Activated CD8-positive, alpha-beta memory T cell treated with anti-CD3 and anti-CD28 coated beads, Interleukin-2, amount 10 ng/mL, durations not matched to agents 7 days and 5 days (primary cell): ENCODE data around the gene RERE. TPM values are rescaled to one million over a fixed set of nuclear protein-coding genes. Genes with fewer than 3 reads are reported as not detected.

Experiments
- ATAC-seq: fragments of 150-1000 bp; cut with Tn5 transposase; one replicate; pipeline ENCODE4 v1.10.0; 2021; ENCODE audit warnings: moderate library complexity
- CTCF ChIA-PET: fragments of 350-600 bp; sonication (Branson Sonifier 250); formaldehyde crosslinking; loops from one replicate; lab custom pipeline; 2021; ENCODE audit warnings: antibody characterized with exemption; lab: Charles Lee
- DNase-seq: peaks from one replicate; pipeline ENCODE4 v3.0.0-alpha.2; 2020
- H3K27ac Mint-ChIP-seq: one replicate; pipeline ENCODE4 v1.8.0; 2021; ENCODE audit warnings: mild to moderate bottlenecking, mixed read lengths
- H3K27me3 Mint-ChIP-seq: one replicate; pipeline ENCODE4 v1.8.0; 2021; ENCODE audit warnings: mixed read lengths
- H3K36me3 Mint-ChIP-seq: one replicate; pipeline ENCODE4 v1.8.0; 2021; ENCODE audit warnings: mild to moderate bottlenecking, mixed read lengths
- H3K4me1 Mint-ChIP-seq: one replicate; pipeline ENCODE4 v1.8.0; 2021; ENCODE audit warnings: mixed read lengths
- H3K4me3 Mint-ChIP-seq: one replicate; pipeline ENCODE4 v1.8.0; 2021; ENCODE audit warnings: mild to moderate bottlenecking, moderate library complexity, mixed read lengths
- H3K9me3 Mint-ChIP-seq: one replicate; pipeline ENCODE4 v1.8.0; 2022; ENCODE audit warnings: low read depth, mixed read lengths
- total RNA-seq, 2 experiments: library from RNA; stranded (reverse); gene quantifications; one replicate each; pipeline ENCODE4 v1.2.3, GENCODE V29; 2021

The RERE gene
- total RNA-seq, 2 experiments from 2014 or later = 38.3 TPM

DNA sequence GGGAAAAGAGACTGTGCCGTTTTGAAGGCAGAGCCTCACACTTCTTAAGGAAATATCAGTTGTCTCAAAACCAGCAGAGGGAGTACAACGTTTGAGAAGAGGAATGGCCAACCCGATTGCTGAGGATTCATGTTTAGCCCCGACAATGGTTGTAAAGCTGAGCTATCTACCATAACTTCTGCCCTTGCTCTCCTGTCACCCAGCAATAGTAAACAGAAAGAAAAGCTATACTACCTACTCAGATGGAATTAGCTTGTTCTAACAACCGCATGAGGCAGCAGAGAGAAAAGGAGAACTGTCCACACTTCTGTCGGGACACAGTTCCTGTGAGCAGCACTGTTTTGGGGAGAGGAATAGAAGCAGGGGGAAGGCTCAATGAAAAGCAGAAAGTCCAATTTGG is 408.3 kb downstream of the RERE start:
- ATAC-seq (no peak), DNase-seq (no peak)
- Mint-ChIP-seq H3K27me3 (no peaks in the 10 kb centered on the region), H3K4me3 (no peak overlapping the region), H3K27ac (no peak overlapping the region), H3K9me3 (no peaks in the 10 kb centered on the region), H3K4me1 (peaks cover 13% of the 10 kb centered on the region), H3K36me3 (peaks cover 19% of the 10 kb centered on the region)
- CTCF ChIA-PET = interaction anchor here (1.0 to 1.9 kb wide), 7 partner anchors 11 to 317 kb away, joined by 3 to 5 read pairs (median 4); no protein-coding TSS in a partner anchor

DNA sequence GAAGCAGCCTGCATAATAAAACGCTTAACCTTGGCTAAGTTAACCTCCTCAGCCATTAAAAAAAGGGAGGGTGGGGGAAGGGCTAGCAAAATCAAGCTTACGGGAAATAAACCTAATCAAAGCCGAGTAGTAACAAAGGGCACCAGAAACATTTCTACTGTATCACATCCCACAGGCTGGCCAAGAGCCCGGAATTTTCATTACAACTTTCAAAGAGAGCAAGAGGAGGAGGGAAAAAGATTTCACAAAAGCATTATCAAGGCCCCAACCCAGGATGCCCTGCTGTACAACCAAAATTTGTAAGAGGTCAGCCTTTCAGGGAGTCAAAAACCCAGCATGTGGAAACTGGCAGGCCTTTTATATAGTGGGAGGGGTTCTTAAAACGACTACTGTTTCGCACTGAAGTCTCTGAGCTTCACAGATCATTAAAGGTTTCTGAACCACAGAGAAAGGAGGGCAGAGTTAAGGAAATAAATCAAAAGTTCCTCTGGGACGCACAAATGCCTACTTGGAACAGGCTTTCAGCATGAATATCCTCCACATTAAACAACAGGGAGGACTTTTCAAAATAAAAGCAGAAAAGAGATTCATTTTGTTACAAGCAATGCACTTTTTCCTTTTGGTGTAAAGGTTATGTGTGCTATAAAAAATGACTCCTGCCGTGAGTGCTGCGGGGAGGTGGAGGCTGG is 409.1 kb downstream of the RERE start:
- Mint-ChIP-seq H3K27ac (no peak overlapping the region), H3K9me3 (no peaks in the 10 kb centered on the region), H3K4me3 (no peak overlapping the region), H3K4me1 (peaks cover 13% of the 10 kb centered on the region), H3K36me3 (peaks cover 19% of the 10 kb centered on the region), H3K27me3 (no peaks in the 10 kb centered on the region)
- ATAC-seq (no peak), DNase-seq (no peak)
- CTCF ChIA-PET = interaction anchor here (1.1 to 1.6 kb wide), 2 partner anchors 11 to 17 kb away, joined by 4 to 5 read pairs; no protein-coding TSS in a partner anchor

DNA sequence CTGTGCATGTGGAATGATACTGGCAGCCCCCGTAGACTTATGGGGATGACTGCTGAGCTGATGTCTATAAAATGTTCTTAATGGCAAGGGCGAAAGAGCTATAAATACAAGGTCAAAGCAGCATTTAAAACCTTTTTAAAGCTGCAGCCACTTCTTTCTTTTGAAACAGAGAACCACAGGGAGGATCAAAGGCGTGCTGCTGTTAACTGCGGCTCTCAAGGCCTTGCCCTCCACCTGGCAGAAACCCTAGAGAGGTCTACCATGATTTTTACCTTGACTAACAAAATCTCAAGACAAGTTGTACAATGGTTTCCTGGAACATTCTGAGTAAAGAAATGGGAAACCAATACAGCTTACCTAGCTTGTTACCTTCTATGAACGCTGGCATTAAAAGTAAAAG is 409.8 kb downstream of the RERE start:
- Mint-ChIP-seq H3K4me3 (no peak overlapping the region), H3K36me3 (peaks cover 19% of the 10 kb centered on the region), H3K27me3 (no peaks in the 10 kb centered on the region), H3K4me1 (peaks cover 13% of the 10 kb centered on the region), H3K9me3 (no peaks in the 10 kb centered on the region), H3K27ac (no peak overlapping the region)
- no peak for ATAC-seq
- no peak for DNase-seq
- CTCF ChIA-PET = interaction anchor here (1.1 kb wide), 1 partner anchor 11 kb away, joined by 5 read pairs; no protein-coding TSS in a partner anchor

DNA sequence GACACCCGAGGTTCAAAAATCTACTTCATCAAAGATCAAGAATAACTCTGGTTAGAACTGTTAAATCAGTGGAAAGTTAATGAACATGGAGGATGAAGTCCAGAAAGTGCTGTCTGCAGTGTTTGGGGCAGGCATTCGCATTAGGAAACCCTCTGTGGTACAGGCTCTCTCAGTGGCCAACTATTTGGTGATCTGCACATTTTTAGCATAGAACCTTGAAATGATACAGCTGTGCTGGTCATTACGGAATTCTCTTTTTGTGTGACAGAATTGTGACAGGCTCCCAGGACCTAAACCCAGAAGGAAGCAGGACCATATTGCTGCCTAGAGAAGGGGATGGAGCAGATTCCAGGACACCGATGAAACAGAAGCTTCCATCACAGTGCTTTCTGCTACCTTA is 410.5 kb downstream of the RERE start:
- ATAC-seq (no peak), DNase-seq (no peak)
- Mint-ChIP-seq H3K36me3 (peaks cover 26% of the 10 kb centered on the region), H3K27me3 (no peaks in the 10 kb centered on the region), H3K9me3 (no peaks in the 10 kb centered on the region), H3K4me3 (no peak overlapping the region), H3K27ac (no peak overlapping the region), H3K4me1 (peaks cover 13% of the 10 kb centered on the region)
- CTCF ChIA-PET = interaction anchor here (0.7 to 1.1 kb wide), 2 partner anchors 10 to 392 kb away, joined by 3 to 5 read pairs; no protein-coding TSS in a partner anchor

DNA sequence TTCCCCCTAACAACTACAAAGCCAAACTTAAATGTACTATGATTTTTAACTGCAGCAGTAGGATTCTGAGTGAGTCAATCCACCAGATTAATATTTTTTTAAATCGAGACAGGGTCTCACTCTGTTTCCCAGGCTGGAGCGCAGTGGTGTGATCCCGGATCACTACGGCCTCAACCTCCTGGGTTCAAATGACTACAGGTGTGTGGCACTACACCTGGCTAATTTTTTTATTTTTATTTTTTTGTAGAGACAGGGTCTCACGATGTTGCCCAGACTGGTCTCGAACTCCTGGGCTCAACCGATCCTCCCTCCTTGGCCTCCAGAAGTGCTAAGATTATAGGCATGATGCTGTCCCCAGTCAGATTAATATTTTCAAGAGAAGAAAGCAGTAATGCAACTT is 411.4 kb downstream of the RERE start:
- CTCF ChIA-PET = no interaction called here
- Mint-ChIP-seq H3K4me1 (peaks cover 13% of the 10 kb centered on the region), H3K27ac (no peak overlapping the region), H3K36me3 (peaks cover 26% of the 10 kb centered on the region), H3K27me3 (no peaks in the 10 kb centered on the region), H3K4me3 (no peak overlapping the region), H3K9me3 (no peaks in the 10 kb centered on the region)
- ATAC-seq = no peak
- no peak for DNase-seq

DNA sequence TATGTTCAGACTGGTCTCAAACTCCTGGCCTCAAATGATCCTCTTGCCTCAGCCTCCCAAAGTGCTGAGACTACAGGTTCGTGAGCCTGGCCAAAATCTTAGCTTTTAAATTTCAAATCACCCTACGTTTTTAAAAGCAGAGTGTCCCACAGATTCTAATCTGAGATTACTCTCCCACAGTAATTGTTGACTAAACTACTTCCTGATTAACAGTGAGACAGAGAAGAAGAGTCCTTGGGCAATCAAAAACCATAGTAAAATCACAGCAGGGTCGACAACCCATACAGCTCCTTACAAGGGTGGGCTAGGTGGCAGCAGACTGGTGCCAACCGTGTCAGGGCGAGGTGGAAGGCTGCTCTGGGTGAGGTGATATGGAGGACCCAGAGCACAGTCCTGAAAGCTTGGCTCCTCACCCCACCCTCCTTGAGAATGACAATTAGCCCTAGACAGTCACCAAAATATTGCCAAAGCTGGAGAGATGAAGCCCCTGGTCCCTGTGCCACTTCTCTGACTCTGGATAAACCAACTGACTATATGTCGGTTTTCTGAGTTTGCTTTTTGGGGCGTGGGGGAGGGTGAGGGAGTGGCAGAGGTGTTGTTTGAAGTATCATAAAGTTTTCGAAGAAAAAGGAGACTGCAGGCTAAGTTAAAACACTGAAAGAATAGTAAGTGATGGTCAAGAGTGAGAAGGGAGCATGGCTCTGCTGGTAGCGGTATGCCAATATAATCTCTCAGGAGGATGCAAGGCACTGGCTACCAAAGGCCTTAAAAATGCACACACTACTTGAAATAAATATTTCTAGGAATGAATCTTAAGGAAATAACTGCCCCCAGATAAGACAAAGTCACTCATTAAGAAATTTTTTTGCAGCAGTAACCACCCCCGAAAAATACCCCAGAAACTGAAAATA is 412.7 kb downstream of the RERE start:
- peaks cover 13% of the 10 kb centered on the region for H3K4me1 Mint-ChIP-seq
- H3K4me3 Mint-ChIP-seq = no peak overlapping the region
- H3K9me3 Mint-ChIP-seq = no peaks in the 10 kb centered on the region
- no peak overlapping the region for H3K27ac Mint-ChIP-seq
- no peaks in the 10 kb centered on the region for H3K27me3 Mint-ChIP-seq
- H3K36me3 Mint-ChIP-seq = peaks cover 25% of the 10 kb centered on the region
- ATAC-seq (no peak), DNase-seq (no peak)
- CTCF ChIA-PET = interaction anchor here (1.1 to 1.6 kb wide), 2 partner anchors 12 to 15 kb away, joined by 3 read pairs; no protein-coding TSS in a partner anchor

DNA sequence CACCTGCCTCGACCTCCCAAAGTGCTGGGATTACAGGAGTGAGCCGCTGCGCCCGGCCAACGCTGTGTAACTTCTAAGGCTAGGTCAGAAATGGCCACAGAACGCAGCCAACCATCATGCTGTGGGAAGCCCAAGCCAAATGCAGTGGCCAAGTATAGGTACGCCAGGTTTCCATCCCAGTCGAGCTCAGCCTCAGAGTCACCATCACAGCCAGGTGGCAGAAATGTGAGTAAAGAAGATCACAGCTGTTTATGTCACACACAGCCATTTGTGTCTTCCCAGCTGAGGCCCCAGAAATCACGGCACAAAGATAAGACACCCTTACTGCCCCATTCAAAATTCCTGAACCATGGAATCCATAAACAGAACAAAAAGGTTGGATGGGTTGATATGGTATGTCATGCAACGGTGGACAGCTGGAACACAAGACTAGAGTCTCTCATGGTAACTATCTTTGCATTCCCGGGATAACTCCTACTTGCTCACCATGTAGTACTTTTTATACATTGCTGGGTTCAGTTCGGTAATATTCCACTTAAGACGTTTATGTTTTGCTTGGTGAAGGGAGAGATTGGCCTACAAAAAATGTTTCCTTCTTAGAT is 415.2 kb downstream of the RERE start:
- peaks cover 31% of the 10 kb centered on the region for H3K36me3 Mint-ChIP-seq
- ATAC-seq (no peak), DNase-seq (no peak)
- H3K9me3 Mint-ChIP-seq = no peaks in the 10 kb centered on the region
- CTCF ChIA-PET = no interaction called here
- H3K4me1 Mint-ChIP-seq = peaks cover 22% of the 10 kb centered on the region
- H3K27me3 Mint-ChIP-seq = no peaks in the 10 kb centered on the region
- H3K4me3 Mint-ChIP-seq = no peak overlapping the region
- no peak overlapping the region for H3K27ac Mint-ChIP-seq

DNA sequence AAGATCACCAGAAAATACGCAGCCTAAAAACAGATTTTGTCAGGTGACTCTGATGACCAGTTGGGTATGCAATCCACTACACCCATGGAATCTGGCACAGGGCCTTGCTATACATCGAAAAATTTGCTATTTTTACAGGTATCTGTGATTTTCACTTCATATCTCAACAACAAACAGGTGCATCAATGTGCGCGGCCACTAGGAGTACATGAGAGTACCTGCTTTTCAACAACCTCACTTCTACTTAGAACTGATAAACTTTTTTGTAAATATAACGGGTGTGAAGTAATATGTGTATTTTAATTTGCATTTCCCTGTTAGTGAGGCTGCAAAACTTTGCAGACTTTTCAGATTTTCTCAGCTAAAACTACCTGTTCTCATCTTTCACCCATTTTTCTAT is 418.8 kb downstream of the RERE start:
- CTCF ChIA-PET = no interaction called here
- Mint-ChIP-seq H3K36me3 (peaks cover 20% of the 10 kb centered on the region), H3K27me3 (no peaks in the 10 kb centered on the region), H3K4me3 (no peak overlapping the region), H3K27ac (no peak overlapping the region), H3K4me1 (peaks cover 47% of the 10 kb centered on the region), H3K9me3 (no peaks in the 10 kb centered on the region)
- ATAC-seq (no peak), DNase-seq (no peak)

DNA sequence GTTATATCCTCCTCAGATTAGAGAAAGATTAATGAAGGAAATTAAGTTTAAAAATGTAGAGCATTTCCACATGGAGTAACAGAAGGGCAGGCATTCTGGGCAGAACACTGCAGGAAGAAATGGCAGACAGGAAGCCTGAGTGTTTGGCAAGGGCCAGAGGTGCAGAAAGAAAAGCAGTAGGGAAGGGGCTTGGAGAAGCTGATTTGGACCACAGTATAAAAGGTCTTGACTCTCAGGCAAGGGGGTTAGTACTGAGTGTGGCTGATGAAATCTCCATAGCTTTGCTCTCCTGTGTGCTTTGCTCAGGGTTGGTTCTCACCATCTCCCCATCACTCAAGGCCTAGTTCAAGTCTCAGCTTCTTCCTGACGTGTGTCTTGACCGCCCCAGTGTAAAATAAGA is 419.4 kb downstream of the RERE start:
- Mint-ChIP-seq H3K27me3 (no peaks in the 10 kb centered on the region), H3K4me3 (no peak overlapping the region), H3K4me1 (peaks cover 48% of the 10 kb centered on the region), H3K36me3 (peaks cover 23% of the 10 kb centered on the region), H3K9me3 (no peaks in the 10 kb centered on the region), H3K27ac (peak overlapping the region; percentile 73)
- CTCF ChIA-PET = interaction anchor here (1.9 kb wide), 1 partner anchor 33 kb away, joined by 4 read pairs; no protein-coding TSS in a partner anchor
- no peak for DNase-seq
- no peak for ATAC-seq

DNA sequence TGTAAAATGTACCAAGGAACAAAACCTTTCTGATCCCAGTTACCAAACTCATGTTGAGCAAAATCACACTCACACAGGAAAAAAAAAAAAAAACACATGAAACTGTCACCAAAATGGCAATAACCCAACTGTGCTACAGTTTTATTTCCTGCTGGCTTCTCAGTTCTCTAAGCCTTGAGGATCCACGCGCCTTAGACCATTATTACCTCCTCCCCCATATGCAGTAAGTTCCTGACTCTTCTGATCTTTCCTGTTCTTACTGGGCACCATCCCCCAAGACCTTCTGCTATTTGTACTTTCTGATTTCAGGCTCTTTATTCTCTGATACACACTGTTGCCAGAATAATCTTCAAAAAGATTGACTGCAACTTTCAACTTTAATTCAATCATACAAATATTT is 419.9 kb downstream of the RERE start:
- Mint-ChIP-seq H3K4me3 (no peak overlapping the region), H3K27ac (peak overlapping the region; percentile 73), H3K9me3 (no peaks in the 10 kb centered on the region), H3K36me3 (peaks cover 24% of the 10 kb centered on the region), H3K4me1 (peaks cover 54% of the 10 kb centered on the region), H3K27me3 (no peaks in the 10 kb centered on the region)
- ATAC-seq = peak; percentile 65
- CTCF ChIA-PET = interaction anchor here (1.1 to 1.9 kb wide), 3 partner anchors 10 to 76 kb away, joined by 3 to 5 read pairs (median 4); no protein-coding TSS in a partner anchor
- no peak for DNase-seq

DNA sequence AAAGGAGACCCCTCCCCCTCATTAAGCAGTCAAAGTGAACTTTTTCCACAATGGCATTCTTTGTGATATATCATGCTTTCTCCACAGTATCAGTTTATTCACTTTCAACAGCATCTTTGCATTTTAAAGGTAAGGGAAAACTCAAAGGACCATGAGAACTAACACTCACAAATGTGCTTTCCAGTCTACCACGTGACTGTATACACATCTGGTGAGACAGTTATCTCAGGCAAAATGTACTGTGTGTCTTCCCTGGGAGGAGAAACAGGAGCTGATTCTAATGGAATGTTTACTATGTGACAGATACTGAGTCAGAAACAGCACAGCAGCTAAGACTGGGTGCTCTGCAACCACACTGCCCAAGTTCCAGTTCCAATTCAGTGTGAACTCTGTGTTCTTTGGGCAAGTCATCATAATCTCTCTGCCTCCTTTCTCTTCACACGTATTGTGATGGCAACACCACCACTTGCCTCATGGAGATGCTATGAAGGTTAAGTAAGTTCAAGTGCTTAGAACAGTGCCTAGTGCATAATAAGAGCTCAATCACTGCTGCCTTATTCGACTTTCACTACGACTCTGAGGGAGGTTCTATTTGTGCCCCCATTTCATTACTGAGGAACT is 420.5 kb downstream of the RERE start:
- Mint-ChIP-seq H3K4me1 (peaks cover 57% of the 10 kb centered on the region), H3K27ac (peak overlapping the region; percentile 73), H3K9me3 (no peaks in the 10 kb centered on the region), H3K4me3 (no peak overlapping the region), H3K27me3 (no peaks in the 10 kb centered on the region), H3K36me3 (peaks cover 19% of the 10 kb centered on the region)
- CTCF ChIA-PET = interaction anchor here (0.6 to 1.9 kb wide), 4 partner anchors 11 to 465 kb away, joined by 3 to 5 read pairs (median 4); no protein-coding TSS in a partner anchor
- DNase-seq (peak; percentile 56), ATAC-seq (peak; percentile 69)

DNA sequence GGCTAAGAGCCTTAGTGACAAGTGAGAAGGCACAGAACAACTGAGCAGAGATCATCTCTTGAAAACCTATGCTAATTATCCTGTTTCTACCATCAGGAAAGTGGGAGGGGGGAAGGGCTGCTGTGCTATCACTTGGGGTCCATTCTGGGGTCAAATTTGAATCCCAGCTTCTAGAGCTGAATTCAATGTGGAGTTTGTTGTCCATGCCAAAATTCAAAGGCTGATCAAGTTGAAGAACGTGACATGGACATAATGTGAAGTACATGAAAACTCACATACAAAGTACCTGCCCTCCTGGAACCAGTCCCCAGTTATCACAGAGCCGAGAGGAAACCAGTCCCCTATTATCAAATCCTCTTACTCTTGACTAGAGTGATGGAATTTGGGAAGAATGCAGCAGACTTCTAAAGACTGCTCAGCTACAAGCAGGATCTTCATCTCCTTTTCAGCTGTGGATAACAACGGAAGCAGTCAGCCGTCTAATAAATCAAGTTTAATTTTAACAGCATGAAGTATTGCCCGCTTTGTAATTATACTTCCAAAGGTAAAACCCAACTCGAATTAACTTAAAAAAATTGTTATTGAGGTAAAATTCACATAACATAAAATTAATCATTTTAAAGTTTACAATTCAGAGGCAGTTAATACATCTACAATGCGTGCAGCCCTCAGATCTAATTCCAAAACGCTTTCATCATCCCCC is 421.2 kb downstream of the RERE start:
- H3K4me3 Mint-ChIP-seq = no peak overlapping the region
- no peaks in the 10 kb centered on the region for H3K27me3 Mint-ChIP-seq
- CTCF ChIA-PET = interaction anchor here (1.1 to 1.9 kb wide), 3 partner anchors 11 to 78 kb away, joined by 3 to 5 read pairs (median 4); no protein-coding TSS in a partner anchor

More for the DNA sequence above, 421.2 kb downstream of the RERE start:
- Mint-ChIP-seq H3K27ac (peak overlapping the region; percentile 84), H3K36me3 (peaks cover 19% of the 10 kb centered on the region), H3K9me3 (no peaks in the 10 kb centered on the region), H3K4me1 (peaks cover 59% of the 10 kb centered on the region)
- ATAC-seq = no peak
- DNase-seq = no peak
